Mucosa of rectum (tissue), 2 donors: ENCODE data around the gene ZNF595.
"Not testable (repeated sequence)": the region's sequence is repeated elsewhere in the genome, so short reads cannot be mapped to it uniquely, and the experiment has no call there.

Experiments used
- H3K27ac ChIP-seq, 2 donors: one replicate each; pipeline ENCODE4 v1.7.0; 2013; ENCODE audit warnings: inconsistent platforms in 2 of 2, low read depth in 2 of 2, low read length in 2 of 2
- H3K27me3 ChIP-seq, 2 donors: one replicate each; pipeline ENCODE4 v1.7.0; 2013; ENCODE audit warnings: low read length in 2 of 2; ENCODE audit not compliant: control insufficient read depth in 2 of 2, insufficient read depth in 2 of 2
- H3K36me3 ChIP-seq, 2 donors: one replicate each; pipeline ENCODE4 v1.7.0; 2013; ENCODE audit warnings: low read length in 2 of 2; ENCODE audit not compliant: control insufficient read depth in 2 of 2, insufficient read depth in 2 of 2
- H3K4me1 ChIP-seq, 2 donors: one replicate each; pipeline ENCODE4 v1.7.0; 2013; ENCODE audit warnings: low read length in 2 of 2, mild to moderate bottlenecking in 1 of 2; ENCODE audit not compliant: control insufficient read depth in 2 of 2, insufficient read depth in 2 of 2
- H3K4me3 ChIP-seq, 2 donors: one replicate each; pipeline ENCODE4 v1.7.0; 2013; ENCODE audit warnings: low read length in 2 of 2
- H3K9ac ChIP-seq, 2 donors: one replicate each; pipeline ENCODE4 v1.7.0; 2013; ENCODE audit warnings: low read length in 2 of 2, low read depth in 1 of 2, mild to moderate bottlenecking in 1 of 2
- H3K9me3 ChIP-seq, 2 donors: one replicate each; pipeline ENCODE4 v1.7.0; 2013; ENCODE audit warnings: low read length in 2 of 2; ENCODE audit not compliant: control insufficient read depth in 2 of 2
- donor health status: healthy.
- donor health status: Normal muscosa, but diverticular disease.

ZNF595 gene

DNA sequence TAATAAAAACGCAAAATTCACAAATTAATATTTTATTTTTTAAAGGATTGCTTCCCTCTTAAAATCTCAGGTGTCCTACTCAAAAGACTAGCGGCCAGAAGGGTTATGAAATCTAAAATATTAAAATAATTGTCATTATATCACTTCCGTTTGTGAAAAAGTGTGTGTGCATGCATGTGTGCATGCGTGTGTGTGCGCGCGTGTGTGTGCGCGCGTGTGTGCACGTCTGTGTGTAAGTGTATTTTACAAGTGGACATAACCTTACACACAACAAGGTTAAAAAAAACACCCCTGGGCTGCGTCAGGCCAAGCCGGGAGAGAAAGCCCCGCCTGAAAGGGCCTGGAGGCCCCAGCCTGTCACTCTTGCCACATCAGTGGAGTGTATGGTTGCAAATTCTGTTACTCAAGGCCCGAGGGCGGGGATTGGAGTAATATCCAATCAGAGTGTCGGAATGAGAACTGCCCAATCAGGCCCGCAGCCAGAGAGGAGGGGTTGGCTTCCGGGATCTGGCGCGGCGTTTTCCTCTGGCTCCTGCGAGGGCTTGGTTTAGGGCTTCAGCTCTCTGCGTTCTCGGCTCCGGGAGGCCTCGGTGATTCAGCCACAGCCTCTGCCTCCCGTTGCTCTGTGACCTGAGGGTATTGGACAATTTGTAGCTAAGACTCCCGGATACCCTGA, at the start of gene ZNF595:
TSS of gene ZNF595 (plus strand) at position 518 of the 676 bp plus-strand sequence. CDS start 168 bp downstream, outside the sequence.
- H3K9ac ChIP-seq, H3K9me3 ChIP-seq, H3K36me3 ChIP-seq, H3K4me1 ChIP-seq, H3K27me3 ChIP-seq, H3K27ac ChIP-seq: not testable (repeated sequence)
- peak within 1 kb of the TSS in 1 of 2 donors; percentile 48 for H3K4me3 ChIP-seq

DNA sequence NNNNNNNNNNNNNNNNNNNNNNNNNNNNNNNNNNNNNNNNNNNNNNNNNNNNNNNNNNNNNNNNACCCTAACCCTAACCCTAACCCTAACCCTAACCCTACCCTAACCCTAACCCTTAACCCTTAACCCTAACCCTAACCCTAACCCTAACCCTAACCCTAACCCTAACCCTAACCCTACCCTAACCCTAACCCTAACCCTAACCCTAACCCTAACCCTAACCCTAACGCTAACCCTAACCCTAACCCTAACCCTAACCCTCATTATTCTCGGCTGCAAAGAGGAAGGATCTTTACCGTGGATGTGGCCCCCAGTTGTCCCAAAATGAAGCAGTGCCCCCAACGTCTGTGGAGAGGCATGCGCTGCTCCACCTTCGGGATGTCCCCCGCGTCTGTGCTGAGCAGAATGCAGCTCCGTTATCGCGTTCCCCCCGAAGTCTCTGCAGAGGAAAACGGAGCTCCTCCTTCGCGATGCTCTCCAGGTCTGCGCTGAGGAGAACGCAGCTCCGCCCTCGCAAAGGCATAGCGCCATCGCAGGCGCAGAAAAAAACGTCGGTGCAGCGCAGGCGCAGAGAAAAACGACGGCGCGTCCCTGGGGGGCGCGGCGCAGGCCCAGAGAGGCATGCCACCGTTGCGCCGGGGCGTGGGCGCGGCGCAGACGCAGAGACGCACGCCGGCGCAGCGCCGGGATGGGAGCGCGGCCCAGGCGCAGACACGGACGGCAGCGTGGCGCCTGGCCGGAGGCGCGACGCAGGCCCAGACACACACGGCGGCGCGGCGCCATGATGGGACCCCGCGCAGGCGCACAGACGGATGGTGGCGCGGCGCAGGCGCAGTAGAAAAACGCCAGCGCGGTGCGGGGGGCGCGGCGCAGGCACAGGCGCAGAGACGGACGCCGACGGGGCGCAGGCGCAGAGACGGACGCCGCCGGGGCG, 42.9 kb upstream of the ZNF595 start:
- not testable (repeated sequence) for H3K4me1 ChIP-seq, H3K9me3 ChIP-seq, H3K27me3 ChIP-seq, H3K9ac ChIP-seq, H3K4me3 ChIP-seq, H3K27ac ChIP-seq, H3K36me3 ChIP-seq

GRCh38 chr4:11095-11815, 41.9 kb upstream of the ZNF595 start:
- not testable (repeated sequence) for H3K36me3 ChIP-seq, H3K4me3 ChIP-seq, H3K9me3 ChIP-seq, H3K27me3 ChIP-seq, H3K4me1 ChIP-seq, H3K9ac ChIP-seq, H3K27ac ChIP-seq

GRCh38 chr4:11816-12417, 41.2 kb upstream of the ZNF595 start:
- H3K4me3 ChIP-seq, H3K4me1 ChIP-seq: not testable (repeated sequence)

DNA sequence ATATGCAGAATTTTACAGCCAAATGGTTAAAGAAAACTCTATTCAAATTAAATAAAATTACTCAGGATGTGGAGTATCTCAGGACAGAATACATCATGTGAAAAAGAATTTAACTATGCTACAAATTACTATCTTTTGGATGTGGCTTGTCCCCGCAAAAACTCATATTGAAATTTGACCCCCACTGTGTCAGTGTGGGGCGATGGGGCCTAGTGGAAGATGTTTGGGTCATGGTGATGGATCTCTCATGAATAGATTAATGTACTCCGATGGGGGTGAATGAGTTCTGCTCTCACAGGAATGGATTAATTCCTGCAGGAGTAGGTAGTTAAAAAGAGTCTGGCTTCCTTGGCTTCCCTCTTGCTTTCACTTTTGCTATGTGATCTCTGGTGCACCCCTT, 35.0 kb upstream of the ZNF595 start:
- not testable (repeated sequence) for H3K4me1 ChIP-seq, H3K36me3 ChIP-seq, H3K4me3 ChIP-seq, H3K27me3 ChIP-seq, H3K27ac ChIP-seq, H3K9ac ChIP-seq, H3K9me3 ChIP-seq

More at GRCh38 chr4:11816-12417, 41.2 kb upstream of the ZNF595 start:
- H3K27ac ChIP-seq, H3K36me3 ChIP-seq, H3K9me3 ChIP-seq, H3K27me3 ChIP-seq, H3K9ac ChIP-seq: not testable (repeated sequence)

DNA sequence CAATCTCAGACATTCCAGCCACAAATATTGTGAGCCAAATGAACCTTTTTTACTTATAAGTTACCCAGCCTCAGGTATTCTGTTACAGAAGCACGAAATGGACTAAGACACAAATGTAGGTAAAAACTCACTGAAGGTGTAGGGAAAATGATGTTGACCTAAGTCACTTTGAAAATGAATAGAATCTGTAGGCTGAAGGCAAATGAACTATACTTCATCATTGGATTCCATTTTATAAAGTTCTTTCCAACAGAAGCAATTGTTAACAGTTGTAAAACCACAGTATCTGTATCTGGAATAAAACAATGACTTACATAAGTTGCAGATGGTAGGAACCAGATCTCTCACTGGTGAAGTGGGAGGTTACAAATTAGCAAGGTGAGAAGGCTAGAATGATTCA, 34.5 kb upstream of the ZNF595 start:
- not testable (repeated sequence) for H3K9me3 ChIP-seq, H3K27me3 ChIP-seq, H3K4me1 ChIP-seq, H3K9ac ChIP-seq, H3K27ac ChIP-seq, H3K4me3 ChIP-seq, H3K36me3 ChIP-seq

DNA sequence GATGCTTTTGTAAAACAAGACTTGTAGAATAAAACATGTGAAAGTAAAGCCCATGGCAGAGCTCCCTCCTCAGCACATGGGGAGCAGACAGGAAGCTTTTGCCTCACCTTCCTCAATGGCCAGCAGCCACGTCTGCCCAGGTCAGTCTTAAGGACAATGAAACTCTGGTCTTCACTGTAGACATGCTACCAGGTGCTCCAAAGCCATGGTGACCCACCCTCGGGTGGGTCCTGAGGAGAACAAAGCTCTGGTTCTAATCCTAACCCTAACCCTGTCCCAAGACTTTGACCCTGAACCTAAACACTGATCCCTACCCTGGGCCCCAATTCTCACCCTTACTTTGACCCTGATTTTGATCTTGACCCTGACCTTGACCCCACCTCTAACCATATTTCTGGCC, 30.2 kb upstream of the ZNF595 start:
- H3K27me3 ChIP-seq, H3K9me3 ChIP-seq, H3K9ac ChIP-seq, H3K4me3 ChIP-seq, H3K4me1 ChIP-seq, H3K27ac ChIP-seq, H3K36me3 ChIP-seq: not testable (repeated sequence)

- not testable (repeated sequence) for H3K9ac ChIP-seq, H3K27me3 ChIP-seq, H3K36me3 ChIP-seq, H3K27ac ChIP-seq, H3K4me1 ChIP-seq, H3K9me3 ChIP-seq, H3K4me3 ChIP-seq
These were observed 28.8 kb upstream of the ZNF595 start for GRCh38 chr4:24359-24758.

- H3K9ac ChIP-seq, H3K4me1 ChIP-seq, H3K9me3 ChIP-seq, H3K36me3 ChIP-seq, H3K27me3 ChIP-seq, H3K4me3 ChIP-seq, H3K27ac ChIP-seq: not testable (repeated sequence)
These were observed 25.6 kb upstream of the ZNF595 start for GRCh38 chr4:27501-27900.
